Medulla oblongata (tissue), 1 donor: ENCODE results near the gene UBXN10.

Experiments used
- DNase-seq: peaks from one replicate; pipeline ENCODE4 v3.0.0-alpha.2; 2015; ENCODE audit errors: extremely low spot score

The UBXN10 gene

GRCh38 chr1:20151906-20152598 is 33.8 kb upstream of the UBXN10 start:
- DNase-seq: peak; percentile 86

GRCh38 chr1:20152599-20152930 is 33.3 kb upstream of the UBXN10 start:
- no peak for DNase-seq

DNA sequence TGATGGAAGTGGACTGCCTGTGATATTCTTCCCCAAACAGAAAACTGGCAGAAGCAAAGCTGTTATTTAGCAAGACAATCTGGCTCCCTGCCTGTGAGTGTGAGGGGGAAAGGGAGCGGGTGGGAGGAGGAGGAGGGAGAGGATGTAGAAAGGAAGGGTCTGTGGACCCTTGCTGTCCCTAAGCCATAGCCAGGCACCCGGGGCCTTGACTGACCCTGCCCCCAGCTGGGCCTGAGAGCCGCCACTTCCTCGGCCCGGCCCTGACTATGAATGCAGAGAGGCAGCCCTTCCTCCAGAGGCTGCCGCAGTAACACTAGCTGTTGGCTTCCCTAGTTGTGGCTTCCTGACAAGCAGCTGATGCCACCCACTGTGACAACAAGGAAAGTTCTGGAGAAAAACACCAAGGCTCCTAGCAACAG is 32.9 kb upstream of the UBXN10 start:
- peak; percentile 88 for DNase-seq

- DNase-seq: no peak
Observed at GRCh38 chr1:20154301-20154831, 31.5 kb upstream of the UBXN10 start.

GRCh38 chr1:20158358-20159070 is 27.4 kb upstream of the UBXN10 start:
- DNase-seq: no peak

- DNase-seq: no peak
Observed at GRCh38 chr1:20160034-20160433, 25.9 kb upstream of the UBXN10 start.

DNA sequence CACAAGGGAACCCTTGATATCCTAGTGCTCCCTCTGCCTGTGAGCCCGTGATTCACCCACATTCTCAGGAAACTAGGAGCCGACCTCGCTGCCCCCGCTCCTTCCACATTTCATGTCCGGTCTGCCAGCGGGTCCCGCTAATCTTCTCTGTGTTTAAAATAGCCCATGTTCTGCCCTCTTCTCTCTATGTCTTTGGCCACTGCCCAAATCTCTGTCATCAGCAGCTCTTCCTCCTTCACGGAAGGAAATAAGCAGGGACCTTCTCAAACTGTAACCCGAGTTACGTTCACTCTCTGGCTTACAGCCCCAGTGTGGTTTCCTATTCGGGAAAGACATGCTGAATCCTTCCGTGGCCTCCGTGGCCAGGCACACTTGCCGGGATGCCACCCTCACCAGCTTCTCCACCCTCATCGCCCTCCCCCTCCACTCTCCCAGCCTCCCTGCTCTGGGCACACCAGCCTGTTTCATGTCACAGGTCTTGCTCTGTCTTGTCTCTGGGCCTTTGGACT is 21.1 kb upstream of the UBXN10 start:
- peak; percentile 77 for DNase-seq

DNA sequence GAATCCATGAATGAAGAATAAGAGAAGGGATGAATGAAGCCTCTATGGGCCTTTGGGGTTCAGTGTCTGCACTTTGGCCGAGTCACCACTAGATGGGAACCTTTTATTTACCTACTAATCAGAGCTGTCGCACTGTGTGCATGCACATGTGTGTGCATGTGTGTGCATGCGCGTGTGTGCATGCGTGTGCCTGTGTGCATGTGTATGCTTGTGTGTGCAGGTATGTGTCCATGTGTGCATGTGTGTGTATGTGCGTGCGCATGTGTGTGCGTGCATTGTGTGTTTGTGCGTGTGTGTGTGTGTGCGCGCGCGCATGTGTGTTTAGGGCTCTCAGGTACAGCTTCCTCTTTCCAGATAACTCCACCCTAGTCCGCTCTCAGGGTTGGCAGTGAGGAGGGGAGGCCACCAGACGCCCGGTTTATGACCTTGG is 20.4 kb upstream of the UBXN10 start:
- no peak for DNase-seq

GRCh38 chr1:20166051-20166450 is 19.8 kb upstream of the UBXN10 start:
- no peak for DNase-seq

DNA sequence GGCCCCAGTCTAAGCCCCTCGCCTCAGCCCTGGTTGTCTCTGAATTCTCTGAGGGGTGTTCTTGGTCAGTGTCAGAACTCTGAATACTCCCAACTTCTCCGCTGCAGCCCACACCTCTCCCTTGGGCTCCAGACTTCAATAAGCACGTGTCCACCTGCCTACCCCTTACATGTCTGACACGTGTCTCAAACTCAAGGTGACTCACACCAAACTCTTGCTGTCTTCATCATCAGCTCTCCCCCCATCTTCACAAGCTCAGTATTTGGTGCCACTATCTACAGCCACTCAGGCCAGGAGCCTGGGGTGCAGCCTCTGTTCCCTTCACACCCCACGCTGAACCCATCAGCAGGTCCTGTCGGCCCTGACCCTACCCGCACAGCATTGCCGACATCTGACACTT is 18.8 kb upstream of the UBXN10 start:
- DNase-seq: no peak

GRCh38 chr1:20168564-20169491 is 17.1 kb upstream of the UBXN10 start:
- DNase-seq: no peak

- DNase-seq: no peak
Observed at GRCh38 chr1:20169932-20170331, 16.0 kb upstream of the UBXN10 start.

- DNase-seq: no peak
Observed at GRCh38 chr1:20172033-20172590, 13.8 kb upstream of the UBXN10 start.

- peak; percentile 31 for DNase-seq
Observed at GRCh38 chr1:20174937-20175666, 10.8 kb upstream of the UBXN10 start.

DNA sequence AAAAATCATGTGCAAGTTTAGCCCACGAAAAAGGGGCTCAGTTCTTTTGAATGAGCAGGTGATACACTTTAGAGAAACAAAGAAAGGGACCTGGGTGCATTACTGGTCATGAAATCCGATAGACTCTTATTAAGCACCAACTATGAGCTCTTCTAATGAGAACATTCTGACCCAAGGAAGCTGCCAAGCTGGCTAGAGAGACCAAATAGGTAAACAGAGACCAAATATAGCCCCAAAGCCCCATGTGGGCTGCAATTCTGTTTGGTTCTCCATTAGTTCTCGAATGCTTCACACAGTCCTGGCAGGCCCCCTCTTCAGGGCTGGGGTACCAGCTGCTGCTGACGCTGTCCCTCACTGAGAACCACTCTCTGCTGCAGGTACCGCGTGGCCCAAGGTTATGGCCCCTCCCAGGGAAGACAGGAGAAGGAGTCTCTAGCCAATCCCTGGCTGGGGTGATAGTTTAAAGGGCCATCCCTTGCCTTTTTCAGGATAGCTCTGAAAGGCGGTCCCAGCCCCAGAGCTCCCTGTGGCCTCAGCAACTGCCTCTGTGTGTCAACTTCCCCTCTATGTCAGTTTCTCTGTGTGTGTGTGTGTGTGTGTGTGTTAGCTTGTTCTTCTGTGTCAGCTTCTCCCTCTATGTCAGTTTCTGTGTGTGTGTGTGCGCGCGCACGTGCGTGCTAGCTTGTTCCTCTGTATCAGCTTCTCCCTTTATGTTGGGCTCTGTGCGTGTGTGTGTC is 7.1 kb upstream of the UBXN10 start:
- DNase-seq: no peak

GRCh38 chr1:20179371-20180128 is 6.3 kb upstream of the UBXN10 start:
- no peak for DNase-seq

DNA sequence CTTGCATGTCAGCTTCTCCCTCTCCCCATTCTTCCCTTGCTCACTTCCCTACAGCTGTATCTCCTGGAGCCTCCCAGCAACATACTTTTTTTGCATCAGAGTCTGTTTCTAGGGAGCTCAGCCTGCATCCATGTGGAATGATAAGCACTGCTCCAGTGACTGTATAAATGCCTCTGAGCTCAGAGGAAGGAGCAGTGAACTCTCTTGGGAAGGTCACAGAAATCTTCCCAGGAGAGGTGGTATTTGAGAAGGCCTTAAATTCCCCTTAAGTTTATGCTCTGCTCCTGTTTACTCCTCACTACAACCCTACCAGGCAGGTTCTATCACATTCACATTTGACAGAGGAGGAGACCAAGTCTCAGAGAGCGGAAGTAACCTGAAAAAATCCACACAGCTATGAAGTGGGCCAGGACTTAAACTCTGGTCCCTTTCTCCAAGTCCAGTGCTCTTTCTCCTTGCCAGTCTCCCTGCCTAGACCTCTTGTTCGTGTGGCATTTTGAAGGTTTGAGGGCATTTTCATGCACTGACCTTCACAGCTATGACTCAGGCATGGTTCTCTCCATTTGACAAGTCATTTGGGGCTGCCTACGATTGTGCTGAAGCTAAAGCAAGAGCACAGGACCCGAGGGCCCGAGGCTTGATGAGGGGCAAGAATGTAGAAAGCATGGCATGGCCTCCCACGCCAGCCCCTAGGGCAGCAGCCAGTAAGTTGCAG is 5.6 kb upstream of the UBXN10 start:
- DNase-seq: no peak

- no peak for DNase-seq
Observed at GRCh38 chr1:20180844-20181207, 5.1 kb upstream of the UBXN10 start.

- DNase-seq: no peak
Observed at GRCh38 chr1:20182415-20182814, 3.5 kb upstream of the UBXN10 start.
